Large intestine (tissue), 3 donors: ENCODE data around the gene FSTL4. TPM values are rescaled to one million over a fixed set of nuclear protein-coding genes. Genes with fewer than 3 reads are reported as not detected.

Experiments used
- DNase-seq, 2 donors: peaks; one replicate each; pipeline versions ENCODE4 v3.0.0 to v3.0.0-alpha.2; 2013
- H3K27ac ChIP-seq: one replicate; pipeline ENCODE4 v1.5.1; 2013; ENCODE audit warnings: low read length
- H3K27me3 ChIP-seq: 2 replicates; pipeline ENCODE4 v1.6.1; 2013; ENCODE audit warnings: low read length; ENCODE audit not compliant: control insufficient read depth, insufficient read depth
- H3K36me3 ChIP-seq: 2 replicates; pipeline ENCODE4 v1.6.1; 2013; ENCODE audit warnings: low read length; ENCODE audit not compliant: control insufficient read depth, insufficient read depth
- H3K4me1 ChIP-seq: one replicate; pipeline ENCODE4 v1.6.1; 2013; ENCODE audit warnings: low read length; ENCODE audit not compliant: control insufficient read depth, insufficient read depth
- H3K4me3 ChIP-seq: one replicate; pipeline ENCODE4 v1.5.1; 2013; ENCODE audit warnings: low read length
- H3K9me3 ChIP-seq: one replicate; pipeline ENCODE4 v1.6.1; 2013; ENCODE audit warnings: mild to moderate bottlenecking, low read depth, low read length, moderate library complexity; ENCODE audit not compliant: control insufficient read depth
- whole genome bisulfite sequencing: methylation state at CpG from one replicate; pipeline ENCODE4 v1.1.5; 2013; ENCODE audit warnings: low lambda C conversion rate; ENCODE audit not compliant: insufficient coverage; 5-methylcytosine and 5-hydroxymethylcytosine counted together
- polyA plus RNA-seq: library from polyadenylated mRNA; unstranded; fragments of 120-200 nt; gene quantifications from one replicate; pipeline ENCODE4 v1.2.1, GENCODE V29; 2013

The FSTL4 gene
- polyA plus RNA-seq, 1 donor, result 1.4 TPM

DNA sequence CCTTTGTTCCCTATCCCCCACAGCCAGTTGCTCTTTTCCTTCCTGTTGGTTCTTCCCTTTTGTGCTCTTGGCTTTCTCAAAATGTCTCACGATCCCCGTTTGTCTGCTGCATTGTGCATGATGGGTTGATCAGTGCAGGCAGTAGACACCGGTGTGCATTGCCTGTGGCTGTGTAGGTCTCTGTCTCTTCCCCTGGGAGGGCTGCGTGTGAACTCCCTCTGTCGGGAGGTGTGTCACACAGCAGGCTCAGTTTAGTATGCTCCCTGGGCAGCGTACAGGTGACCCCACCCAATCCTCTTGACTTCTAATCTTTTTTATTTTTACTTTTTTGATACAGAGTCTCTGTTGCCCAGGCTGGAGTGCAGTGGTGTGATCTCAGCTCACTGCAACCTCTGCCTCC lies 265.3 kb downstream of the FSTL4 start:
- Histone ChIP-seq H3K9me3 (no peaks in the 10 kb centered on the region), H3K4me1 (no peaks in the 10 kb centered on the region), H3K4me3 (no peak overlapping the region), H3K27ac (no peak overlapping the region), H3K27me3 (peaks cover 13% of the 10 kb centered on the region), H3K36me3 (no peaks in the 10 kb centered on the region)
- no peak for DNase-seq
- WGBS, result no CpG with 5 or more reads among the region's 6 CpGs

DNA sequence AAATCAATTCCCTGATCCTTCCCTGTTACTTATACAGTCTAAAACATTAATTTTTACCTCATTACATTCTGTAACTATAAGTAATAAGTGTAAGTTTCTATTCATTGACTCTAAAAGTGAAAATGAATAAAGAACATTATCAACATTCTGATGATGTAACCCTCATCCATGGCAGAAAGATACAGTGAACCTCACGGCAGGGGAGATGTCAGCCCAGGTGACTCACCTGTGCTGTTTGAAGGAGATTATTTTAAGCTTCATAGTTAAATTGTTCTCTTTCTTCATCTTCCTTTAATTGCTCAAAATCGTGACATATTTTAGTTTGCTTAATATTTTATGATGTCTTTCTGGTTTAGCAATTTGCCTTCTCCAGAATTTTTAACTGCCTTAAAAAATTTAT lies 268.1 kb downstream of the FSTL4 start:
- H3K4me3 ChIP-seq, result no peak overlapping the region
- WGBS, result 44% methylated on average over 1 of the region's 2 CpGs
- no peaks in the 10 kb centered on the region for H3K9me3 ChIP-seq
- peaks cover 13% of the 10 kb centered on the region for H3K4me1 ChIP-seq
- H3K36me3 ChIP-seq, result no peaks in the 10 kb centered on the region
- no peak overlapping the region for H3K27ac ChIP-seq
- H3K27me3 ChIP-seq, result peaks cover 13% of the 10 kb centered on the region
- no peak for DNase-seq

DNA sequence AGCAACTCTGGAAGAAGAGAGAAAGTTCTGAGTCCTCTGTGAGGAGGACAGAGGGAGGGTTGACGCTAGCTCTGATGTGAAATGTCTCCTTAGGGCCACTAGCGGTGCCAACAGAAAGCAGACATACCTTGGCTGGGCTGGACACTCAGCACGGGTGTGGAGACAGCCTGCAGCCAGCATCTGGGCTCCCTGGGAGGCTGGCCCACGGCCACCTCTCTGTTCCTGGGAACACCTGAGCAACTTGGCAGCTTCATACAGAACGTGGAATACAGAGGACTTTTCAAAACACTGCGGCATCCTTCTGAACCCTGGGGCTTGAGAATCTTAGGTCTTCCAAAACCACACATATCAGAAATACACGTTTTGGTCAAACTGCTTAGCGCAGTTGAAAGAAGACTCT lies 269.1 kb downstream of the FSTL4 start:
- H3K27ac ChIP-seq, result no peak overlapping the region
- WGBS, result no CpG with 5 or more reads among the region's 8 CpGs
- H3K4me3 ChIP-seq, result no peak overlapping the region
- peaks cover 6% of the 10 kb centered on the region for H3K27me3 ChIP-seq
- H3K4me1 ChIP-seq, result peaks cover 14% of the 10 kb centered on the region
- H3K36me3 ChIP-seq, result no peaks in the 10 kb centered on the region
- no peaks in the 10 kb centered on the region for H3K9me3 ChIP-seq
- no peak for DNase-seq

DNA sequence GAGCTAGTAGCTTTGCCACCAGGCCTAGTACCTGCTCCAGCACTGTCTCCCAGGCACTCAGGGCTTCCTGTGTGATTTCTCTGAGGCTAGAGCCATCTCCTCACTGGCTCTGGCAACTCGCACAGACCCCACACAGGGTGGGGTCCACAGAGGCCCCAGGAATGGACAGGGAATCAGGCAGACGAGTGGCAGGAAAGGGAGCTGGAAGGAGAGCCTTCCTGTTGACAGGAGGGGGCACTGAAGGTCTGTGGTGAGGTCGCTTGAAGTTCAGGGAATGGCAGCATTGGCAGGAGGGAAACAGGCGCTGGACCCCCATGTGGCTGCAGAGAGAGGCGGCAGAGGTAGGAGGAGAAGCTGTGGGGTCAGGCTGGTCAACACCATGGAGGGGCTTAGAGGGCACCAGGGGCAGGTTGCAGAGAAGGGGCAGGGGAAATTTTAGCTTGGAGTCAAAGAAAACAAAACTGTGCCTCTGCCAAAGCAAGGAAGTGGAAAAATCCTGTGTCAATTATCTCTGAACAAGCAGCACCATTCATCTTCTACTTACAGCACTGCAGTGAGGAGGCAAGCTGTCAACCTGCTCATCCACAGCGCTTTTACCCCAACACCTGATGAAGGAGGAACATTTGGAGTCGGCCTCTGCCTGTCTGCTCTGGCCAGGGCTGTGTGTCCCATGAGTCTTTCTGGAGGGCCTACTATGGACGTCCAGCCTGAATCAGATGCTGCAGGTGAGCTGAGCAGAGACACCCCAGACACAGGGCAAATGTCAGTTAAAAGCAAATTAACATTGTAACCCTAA lies 270.2 kb downstream of the FSTL4 start:
- Histone ChIP-seq H3K36me3 (no peaks in the 10 kb centered on the region), H3K4me1 (peaks cover 14% of the 10 kb centered on the region), H3K9me3 (no peaks in the 10 kb centered on the region), H3K27me3 (peaks cover 5% of the 10 kb centered on the region), H3K4me3 (no peak overlapping the region), H3K27ac (no peak overlapping the region)
- 80% methylated on average over 2 of the region's 8 CpGs for WGBS
- DNase-seq, result no peak

DNA sequence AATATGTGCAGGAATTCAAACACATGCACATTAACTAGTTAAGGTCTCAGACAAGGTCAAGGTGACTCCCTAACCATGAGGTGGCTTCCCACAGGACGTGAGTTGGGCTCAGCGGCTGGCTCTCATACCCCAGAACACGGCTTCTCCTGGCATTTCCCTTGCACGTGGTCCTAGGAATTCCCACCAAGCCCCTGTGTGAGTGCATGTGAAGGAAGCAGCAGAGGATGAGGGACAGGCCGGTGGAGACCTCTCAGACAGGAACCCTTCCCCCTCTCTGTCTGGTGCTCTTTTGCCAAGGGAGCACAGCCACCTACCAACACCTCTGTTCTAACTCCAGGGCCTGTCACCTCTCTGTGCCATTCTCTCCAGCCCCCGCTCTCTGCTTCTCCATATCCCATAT lies 271.0 kb downstream of the FSTL4 start:
- H3K4me3 ChIP-seq, result no peak overlapping the region
- peaks cover 3% of the 10 kb centered on the region for H3K27me3 ChIP-seq
- no peaks in the 10 kb centered on the region for H3K9me3 ChIP-seq
- DNase-seq, result no peak
- no peak overlapping the region for H3K27ac ChIP-seq
- no CpG with 5 or more reads among the region's 6 CpGs for WGBS
- H3K4me1 ChIP-seq, result peaks cover 14% of the 10 kb centered on the region
- no peaks in the 10 kb centered on the region for H3K36me3 ChIP-seq

DNA sequence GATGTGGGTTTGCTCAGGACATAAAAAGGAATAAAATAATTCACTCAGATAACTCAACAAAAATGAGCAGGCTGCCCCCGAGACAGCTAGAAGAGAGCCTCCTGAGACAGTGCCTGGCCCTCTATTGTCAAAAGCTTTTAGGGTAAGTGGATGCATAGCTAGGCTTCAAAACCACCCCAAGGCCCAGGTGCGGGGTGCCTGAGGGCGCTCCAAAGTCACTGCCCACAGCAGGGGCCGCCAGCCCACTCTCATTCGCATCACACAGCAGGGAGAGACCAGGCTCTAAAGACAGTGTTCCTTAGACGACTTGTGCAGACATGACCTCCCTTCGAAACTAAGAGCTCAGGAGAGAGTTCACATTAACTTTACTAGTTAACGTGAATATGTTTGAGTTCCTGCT lies 271.5 kb downstream of the FSTL4 start:
- no CpG with 5 or more reads among the region's 8 CpGs for WGBS
- Histone ChIP-seq H3K9me3 (no peaks in the 10 kb centered on the region), H3K4me3 (no peak overlapping the region), H3K36me3 (no peaks in the 10 kb centered on the region), H3K4me1 (peaks cover 14% of the 10 kb centered on the region), H3K27me3 (peaks cover 3% of the 10 kb centered on the region), H3K27ac (no peak overlapping the region)
- DNase-seq, result no peak

GRCh38 chr5:133340002-133340755 lies 272.2 kb downstream of the FSTL4 start:
- Histone ChIP-seq H3K4me3 (no peak overlapping the region), H3K27me3 (peaks cover 3% of the 10 kb centered on the region), H3K9me3 (no peaks in the 10 kb centered on the region), H3K27ac (peak overlapping the region; percentile 32), H3K36me3 (no peaks in the 10 kb centered on the region), H3K4me1 (peaks cover 14% of the 10 kb centered on the region)
- DNase-seq, result peak; percentile 40 to 70
- 80% methylated on average over 1 of the region's 6 CpGs for WGBS

GRCh38 chr5:133338504-133339355 lies 273.6 kb downstream of the FSTL4 start:
- Histone ChIP-seq H3K4me3 (no peak overlapping the region), H3K4me1 (peaks cover 14% of the 10 kb centered on the region), H3K27ac (no peak overlapping the region), H3K9me3 (no peaks in the 10 kb centered on the region), H3K27me3 (peaks cover 3% of the 10 kb centered on the region), H3K36me3 (no peaks in the 10 kb centered on the region)
- WGBS, result no CpG with 5 or more reads among the region's 15 CpGs
- no peak for DNase-seq

GRCh38 chr5:133337795-133338445 lies 274.4 kb downstream of the FSTL4 start:
- Histone ChIP-seq H3K27ac (no peak overlapping the region), H3K9me3 (no peaks in the 10 kb centered on the region), H3K4me1 (peaks cover 14% of the 10 kb centered on the region), H3K36me3 (no peaks in the 10 kb centered on the region), H3K4me3 (no peak overlapping the region), H3K27me3 (peaks cover 4% of the 10 kb centered on the region)
- WGBS, result no CpG with 5 or more reads among the region's 9 CpGs
- no peak for DNase-seq

- Histone ChIP-seq H3K27ac (no peak overlapping the region), H3K27me3 (peaks cover 3% of the 10 kb centered on the region), H3K36me3 (no peaks in the 10 kb centered on the region), H3K4me1 (peaks cover 14% of the 10 kb centered on the region), H3K4me3 (no peak overlapping the region), H3K9me3 (no peaks in the 10 kb centered on the region)
- no peak for DNase-seq
- WGBS, result no CpG with 5 or more reads among the region's 12 CpGs
Measured at GRCh38 chr5:133336969-133337410, 275.4 kb downstream of the FSTL4 start.
